Endothelial cell of umbilical vein (primary cell): ENCODE measurements around the gene DPYD. TPM values are rescaled to one million over a fixed set of nuclear protein-coding genes. Genes with fewer than 3 reads are reported as not detected.

Experiments
- BruUV-seq: library from RNA; stranded (reverse); fragments of 400-500 nt; replicated peaks from 2 replicates; lab custom pipeline; 2021; lab: Mats Ljungman, UMichigan
- CTCF ChIA-PET: fragments of 300-600, 350-600 bp; sonication (Branson Sonifier 250); formaldehyde crosslinking; loops from one replicate; lab custom pipeline; 2021; ENCODE audit warnings: antibody characterized with exemption, inconsistent platforms; lab: Charles Lee
- POLR2A ChIA-PET: fragments of 300-600, 350-600 bp; sonication (Branson Sonifier 250); formaldehyde crosslinking; loops from one replicate; lab custom pipeline; 2021; ENCODE audit warnings: antibody characterized with exemption, inconsistent platforms; lab: Charles Lee
- DNase-seq: peaks from one replicate; pipeline ENCODE4 v3.0.0-alpha.2; 2011; ENCODE audit warnings: low read depth, low spot score
- FAIRE-seq: peaks from 2 replicates; lab custom pipeline; 2011; peaks lifted over from hg19 to GRCh38; lab: Jason Lieb, UNC
- H2AFZ ChIP-seq: 2 replicates; pipeline ENCODE4 v1.6.0; 2012; ENCODE audit warnings: low read depth, low read length, control low read depth, inconsistent platforms
- H3K27ac ChIP-seq: 2 replicates; pipeline ENCODE4 v1.5.1; 2011; ENCODE audit warnings: low read depth, mild to moderate bottlenecking, control low read depth, low read length, moderate library complexity; ENCODE audit not compliant: insufficient read depth
- H3K27me3 ChIP-seq, 2 experiments: 2 replicates each; pipeline versions ENCODE4 v1.6.0 to v1.6.1; 2011; ENCODE audit warnings: low read length in 2 of 2, mixed read lengths in 1 of 2; ENCODE audit not compliant: control insufficient read depth in 2 of 2, insufficient read depth in 2 of 2
- H3K36me3 ChIP-seq, 2 experiments: 2 replicates in 1 of 2; 3 replicates in 1 of 2; pipeline ENCODE4 v1.5.1; 2011; ENCODE audit warnings: low read length in 2 of 2, mild to moderate bottlenecking in 1 of 2, moderate library complexity in 1 of 2; ENCODE audit not compliant: control insufficient read depth in 2 of 2, insufficient read depth in 2 of 2; ENCODE audit errors: extremely low read depth in 1 of 2
- H3K4me1 ChIP-seq: 3 replicates; pipeline ENCODE4 v1.5.1; 2011; ENCODE audit warnings: mild to moderate bottlenecking, low read length; ENCODE audit not compliant: control insufficient read depth, insufficient read depth; ENCODE audit errors: extremely low read depth
- H3K4me2 ChIP-seq: 2 replicates; pipeline ENCODE4 v1.6.1; 2011; ENCODE audit warnings: low read length, control low read depth, mixed read lengths; ENCODE audit not compliant: insufficient read depth
- H3K4me3 ChIP-seq, 3 experiments: fragments of 200-600 bp in 1 of 3; sonication (generic), shearing (Covaris generic) in 1 of 3; replicated peaks in 1 of 3; 2 replicates each; pipeline ENCODE4 v1.5.1; 2011 to 2016; ENCODE audit warnings: control low read depth in 3 of 3, low read length in 3 of 3, mild to moderate bottlenecking in 2 of 3, inconsistent platforms in 1 of 3, low read depth in 1 of 3, moderate library complexity in 1 of 3; ENCODE audit not compliant: insufficient read depth in 1 of 3
- H3K79me2 ChIP-seq: 2 replicates; pipeline ENCODE4 v1.6.0; 2012; ENCODE audit warnings: low read length, inconsistent platforms; ENCODE audit not compliant: control insufficient read depth, insufficient read depth
- H3K9ac ChIP-seq: replicated peaks from 2 replicates; pipeline ENCODE3; 2011; ENCODE audit warnings: low read length, control low read depth; ENCODE audit not compliant: insufficient read depth; ENCODE audit errors: extremely low read depth
- H3K9me1 ChIP-seq: replicated peaks from 3 replicates; pipeline ENCODE4 v1.6.0; 2011; ENCODE audit warnings: mild to moderate bottlenecking, low read length; ENCODE audit not compliant: control insufficient read depth, insufficient read depth; ENCODE audit errors: extremely low read depth
- H3K9me3 ChIP-seq: replicated peaks from 2 replicates; pipeline ENCODE4 v1.5.1; 2012; ENCODE audit warnings: low read length, inconsistent platforms; ENCODE audit not compliant: control insufficient read depth, insufficient read depth
- H4K20me1 ChIP-seq: replicated peaks from 2 replicates; pipeline ENCODE3; 2011; ENCODE audit warnings: mild to moderate bottlenecking, low read length; ENCODE audit not compliant: control insufficient read depth, insufficient read depth; ENCODE audit errors: extremely low read depth
- EZH2 ChIP-seq: IDR thresholded peaks from 2 replicates; pipeline ENCODE4 v1.6.1; 2012; ENCODE audit warnings: borderline replicate concordance, low read depth, mild to moderate bottlenecking, moderate library complexity, low read length, inconsistent platforms; ENCODE audit not compliant: severe bottlenecking
- FOS ChIP-seq: IDR thresholded peaks from 2 replicates; pipeline ENCODE4 v1.6.1; 2011; ENCODE audit warnings: mild to moderate bottlenecking, low read length, moderate library complexity, borderline replicate concordance; ENCODE audit not compliant: insufficient read depth
- GATA2 ChIP-seq: IDR thresholded peaks from 2 replicates; pipeline ENCODE4 v1.7.0; 2011; ENCODE audit warnings: low read depth, mild to moderate bottlenecking, moderate library complexity, mixed read lengths, low read length; ENCODE audit not compliant: insufficient read length, insufficient read depth
- JUN ChIP-seq: IDR thresholded peaks from 2 replicates; pipeline ENCODE4 v1.6.1; 2011; ENCODE audit warnings: borderline replicate concordance, low read depth; ENCODE audit not compliant: insufficient read length, insufficient read depth
- MAX ChIP-seq: IDR thresholded peaks from 2 replicates; pipeline ENCODE4 v1.6.1; 2011; ENCODE audit not compliant: insufficient read depth, insufficient read length
- MYC ChIP-seq: IDR thresholded peaks from one replicate; pipeline ENCODE4 v1.6.1; 2011; ENCODE audit warnings: mild to moderate bottlenecking, low read depth, low read length
- POLR2A ChIP-seq: IDR thresholded peaks from 2 replicates; pipeline ENCODE4 v1.6.1; 2012; ENCODE audit warnings: low read depth, mild to moderate bottlenecking, control low read depth, low read length
- POLR2AphosphoS5 ChIP-seq: IDR thresholded peaks from 2 replicates; pipeline ENCODE4 v1.6.1; 2012; ENCODE audit warnings: low read depth, mild to moderate bottlenecking, control low read depth, low read length, moderate library complexity; ENCODE audit not compliant: insufficient read depth
- dilution Hi-C: fragments of 300-500 bp; cut with MboI; formaldehyde crosslinking; loops from one replicate; pipeline ENCODE4 v1.15.0; 2019; ENCODE audit warnings: low sequenced_read_pairs; ENCODE audit not compliant: extremely low pct_ligation_motif_present
- intact Hi-C: fragments of 100-400 bp; cut with micrococcal nuclease; formaldehyde crosslinking; loops from one replicate; pipeline ENCODE4 v1.10.0; 2022
- polyA plus RNA-seq, 4 experiments: library from polyadenylated mRNA; depleted of rRNA in 3 of 4; stranded (reverse) in 3 of 4; unstranded in 1 of 4; fragments of >200 nt; gene quantifications; 2 replicates each; pipeline versions ENCODE4 v1.2.1 to v1.2.3, GENCODE V29; 2011 to 2012; ENCODE audit warnings: missing spikeins in 1 of 4
- total RNA-seq: library from RNA; stranded (reverse); gene quantifications from 2 replicates; pipeline ENCODE4 v1.2.3, GENCODE V29; 2021
- TF ChIP-seq, protein P1 (sequence below), 2 donors: IDR thresholded peaks; 1 replicate in 1 of 2; 2 replicates in 1 of 2; pipeline ENCODE4 v1.5.1; 2011; ENCODE audit warnings: low read length in 2 of 2, mild to moderate bottlenecking in 2 of 2, moderate library complexity in 2 of 2, control low read depth in 1 of 2, inconsistent platforms in 1 of 2, low read depth in 1 of 2; ENCODE audit not compliant: insufficient read depth in 1 of 2; ENCODE audit errors: extremely low read depth in 1 of 2

The DPYD gene
- total and polyA plus RNA-seq, 2 donors (not counting 3 experiments of a cell fraction or from before 2014, with no cell fraction given), result 4.6 to 15.1 TPM

DNA sequence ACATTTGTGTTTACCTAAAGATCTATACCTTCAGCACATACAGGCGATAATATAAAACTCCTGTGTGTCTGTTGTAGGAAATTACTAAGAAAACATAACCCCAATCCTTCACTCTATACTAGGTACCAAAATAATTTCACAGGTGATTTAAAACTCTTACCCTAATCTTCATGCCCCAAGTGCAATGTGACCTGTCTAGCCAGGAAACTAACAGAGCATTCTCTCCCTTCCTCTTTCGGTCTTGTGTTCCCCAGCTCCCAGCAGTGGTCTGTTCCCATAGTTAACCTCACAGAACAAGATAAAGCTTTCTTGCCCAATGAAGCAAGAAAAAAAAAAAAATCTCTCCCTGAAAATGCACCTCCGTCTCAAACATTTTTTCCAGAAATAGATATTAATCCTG is 493.5 kb downstream of the DPYD start:
- POLR2A ChIA-PET, result no interaction called here
- CTCF ChIA-PET, result no interaction called here
- BruUV-seq, result no TSS peak

More for the DNA sequence above, 493.5 kb downstream of the DPYD start:
- no peak for FAIRE-seq
- H3K27ac ChIP-seq, result no peak overlapping the region
- TF ChIP-seq POLR2AphosphoS5 (no peak), MAX (no peak), MYC (no peak), FOS (no peak), EZH2 (no peak), GATA2 (no peak), JUN (no peak), POLR2A (no peak)
- TF ChIP-seq, protein P1, sequence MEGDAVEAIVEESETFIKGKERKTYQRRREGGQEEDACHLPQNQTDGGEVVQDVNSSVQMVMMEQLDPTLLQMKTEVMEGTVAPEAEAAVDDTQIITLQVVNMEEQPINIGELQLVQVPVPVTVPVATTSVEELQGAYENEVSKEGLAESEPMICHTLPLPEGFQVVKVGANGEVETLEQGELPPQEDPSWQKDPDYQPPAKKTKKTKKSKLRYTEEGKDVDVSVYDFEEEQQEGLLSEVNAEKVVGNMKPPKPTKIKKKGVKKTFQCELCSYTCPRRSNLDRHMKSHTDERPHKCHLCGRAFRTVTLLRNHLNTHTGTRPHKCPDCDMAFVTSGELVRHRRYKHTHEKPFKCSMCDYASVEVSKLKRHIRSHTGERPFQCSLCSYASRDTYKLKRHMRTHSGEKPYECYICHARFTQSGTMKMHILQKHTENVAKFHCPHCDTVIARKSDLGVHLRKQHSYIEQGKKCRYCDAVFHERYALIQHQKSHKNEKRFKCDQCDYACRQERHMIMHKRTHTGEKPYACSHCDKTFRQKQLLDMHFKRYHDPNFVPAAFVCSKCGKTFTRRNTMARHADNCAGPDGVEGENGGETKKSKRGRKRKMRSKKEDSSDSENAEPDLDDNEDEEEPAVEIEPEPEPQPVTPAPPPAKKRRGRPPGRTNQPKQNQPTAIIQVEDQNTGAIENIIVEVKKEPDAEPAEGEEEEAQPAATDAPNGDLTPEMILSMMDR (IDR thresholded peaks at IDR 0.05; ENCODE audit: extremely low read depth in 1 of 2, insufficient read depth in 1 of 2, low read depth in 1 of 2, low read length in 2 of 2), result no peak
- intact Hi-C loops, result no loop called here
- H3K79me2 ChIP-seq, result no peaks in the 10 kb centered on the region
- H2AFZ ChIP-seq, result no peak overlapping the region
- DNase-seq, result no peak
- no peaks in the 10 kb centered on the region for H3K9me3 ChIP-seq
- no peaks in the 10 kb centered on the region for H3K27me3 ChIP-seq
- H3K4me2 ChIP-seq, result no peak overlapping the region
- no peaks in the 10 kb centered on the region for H3K9me1 ChIP-seq
- no peaks in the 10 kb centered on the region for H3K4me1 ChIP-seq
- no peak overlapping the region for H3K9ac ChIP-seq
- dilution Hi-C loops, result no loop called here
- H4K20me1 ChIP-seq, result no peaks in the 10 kb centered on the region
- H3K36me3 ChIP-seq, result no peaks in the 10 kb centered on the region
- H3K4me3 ChIP-seq, result no peak overlapping the region
